ENCODE results near the gene MACROD2.

Gene MACROD2

GRCh38 chr20:14707865-14708596 lies 712.7 kb downstream of the MACROD2 start:
- Histone ChIP-seq H3K4me3 (ENCODE audit: low read depth, low read length) (no peak overlapping the region), H3K9me3 (ENCODE audit: control insufficient read depth, insufficient read depth, low read depth, low read length) (no peaks in the 10 kb centered on the region), H3K36me3 (ENCODE audit: control insufficient read depth in 2 of 2, insufficient read depth in 1 of 2, low read length in 2 of 2) (no peaks in the 10 kb centered on the region), H3K4me1 (ENCODE audit: control insufficient read depth, insufficient read depth, low read length) (peaks cover 17% of the 10 kb centered on the region), H3K27ac (ENCODE audit: extremely low read depth, low read depth, low read length) (no peak overlapping the region)
- CTCF ChIA-PET, result interaction anchor here (0.6 kb wide), 2 partner anchors 348 to 628 kb away, joined by 3 read pairs; no protein-coding TSS in a partner anchor
- POLR2A ChIA-PET, result no interaction called here
- TF ChIP-seq ZNF112 (tag by site-specific recombination; IDR thresholded peaks at IDR 0.05) (no peak), ZNF629 (tag by site-specific recombination; IDR thresholded peaks at IDR 0.05) (no peak), ZNF747 (tag by site-specific recombination; IDR thresholded peaks at IDR 0.05) (no peak), TRIM28 (IDR thresholded peaks at IDR 0.05; ENCODE audit: borderline replicate concordance, low read length) (no peak), ZSCAN18 (tag by site-specific recombination; IDR thresholded peaks at IDR 0.05) (no peak), GLIS1 (tag by site-specific recombination; IDR thresholded peaks at IDR 0.05) (no peak), ZNF133 (tag by site-specific recombination; IDR thresholded peaks at IDR 0.05) (no peak), ZNF530 (tag by site-specific recombination; IDR thresholded peaks at IDR 0.05; ENCODE audit: low read depth) (no peak), ZBTB26 (tag by site-specific recombination; optimal IDR thresholded peaks at IDR 0.05) (no peak), KLF7 (tag by site-specific recombination; IDR thresholded peaks at IDR 0.05; ENCODE audit: borderline replicate concordance) (no peak), KLF9 (tag by site-specific recombination; IDR thresholded peaks at IDR 0.05; ENCODE audit: low read depth) (no peak), ZNF155 (tag by site-specific recombination; IDR thresholded peaks at IDR 0.05) (no peak), HOXC10 (CRISPR knock-in tag; IDR thresholded peaks at IDR 0.05) (no peak), ZNF211 (tag by site-specific recombination; IDR thresholded peaks at IDR 0.05; ENCODE audit: low read depth) (no peak), ZNF785 (tag by site-specific recombination; IDR thresholded peaks at IDR 0.05) (no peak), PRDM6 (tag by site-specific recombination; IDR thresholded peaks at IDR 0.05) (no peak), SP3 (tag by site-specific recombination; IDR thresholded peaks at IDR 0.05) (no peak), IKZF3 (tag by site-specific recombination; IDR thresholded peaks at IDR 0.05) (no peak)

- Histone ChIP-seq H3K4me3 (ENCODE audit: low read depth, low read length) (no peak overlapping the region), H3K36me3 (ENCODE audit: control insufficient read depth in 2 of 2, insufficient read depth in 1 of 2, low read length in 2 of 2) (no peaks in the 10 kb centered on the region), H3K9me3 (ENCODE audit: control insufficient read depth, insufficient read depth, low read depth, low read length) (no peaks in the 10 kb centered on the region), H3K27ac (ENCODE audit: extremely low read depth, low read depth, low read length) (no peak overlapping the region), H3K4me1 (ENCODE audit: control insufficient read depth, insufficient read depth, low read length) (peaks cover 17% of the 10 kb centered on the region)
- POLR2A ChIA-PET, result no interaction called here
- TF ChIP-seq ZSCAN16 (tag by site-specific recombination; IDR thresholded peaks at IDR 0.05), result no peak
- TF ChIP-seq ZNF239 (tag by site-specific recombination; IDR thresholded peaks at IDR 0.05), result no peak
- CTCF ChIA-PET, result no interaction called here
These were observed 714.1 kb downstream of the MACROD2 start for GRCh38 chr20:14709439-14709838.
